T-cell (primary cell): ENCODE data around the gene FCSK. TPM values are rescaled to one million over a fixed set of nuclear protein-coding genes. Genes with fewer than 3 reads are reported as not detected.

ENCODE experiments used
- ATAC-seq, 4 experiments: fragments of 200-7000 bp in 3 of 4; fragments of 150-1000 bp in 1 of 4; cut with Tn5 transposase; replicated peaks in 1 of 4; 1 replicate in 3 of 4; 2 replicates in 1 of 4; pipeline ENCODE4 v1.10.0; 2021; ENCODE audit warnings: moderate library complexity in 3 of 4, mild to moderate bottlenecking in 2 of 4, moderate number of reproducible peaks in 1 of 4
- CTCF ChIA-PET, 2 donors: fragments of 300-600 bp; sonication (Branson Sonifier 250); formaldehyde crosslinking; loops; one replicate each; lab custom pipeline; 2022; ENCODE audit warnings: antibody characterized with exemption in 2 of 2; lab: Charles Lee
- POLR2A ChIA-PET, 2 donors: fragments of 300-600 bp; sonication (Branson Sonifier 250); formaldehyde crosslinking; loops; one replicate each; lab custom pipeline; 2022; ENCODE audit warnings: antibody characterized with exemption in 2 of 2; lab: Charles Lee
- DNase-seq, 35 experiments: peaks; one replicate each; pipeline versions ENCODE4 v3.0.0 to v3.0.0-alpha.2; 2013 to 2023
- H3K27ac ChIP-seq: one replicate; pipeline ENCODE4 v1.5.1; 2013; ENCODE audit warnings: low read length
- H3K27me3 ChIP-seq, 2 experiments: replicated peaks in 1 of 2; 1 replicate in 1 of 2; 2 replicates in 1 of 2; pipeline versions ENCODE4 v1.6.1 to v1.7.0; 2013; ENCODE audit warnings: low read length in 1 of 2, mixed read lengths in 1 of 2; ENCODE audit not compliant: control insufficient read depth in 2 of 2, insufficient read depth in 2 of 2; ENCODE audit errors: extremely low read depth in 1 of 2
- H3K36me3 ChIP-seq, 2 donors: 1 replicate in 1 of 2; 2 replicates in 1 of 2; pipeline versions ENCODE4 v1.6.1 to v1.7.0; 2013; ENCODE audit warnings: low read length in 1 of 2; ENCODE audit not compliant: control insufficient read depth in 2 of 2, insufficient read depth in 1 of 2; ENCODE audit errors: extremely low read depth in 1 of 2
- H3K4me1 ChIP-seq, 2 experiments: 1 replicate in 1 of 2; 2 replicates in 1 of 2; pipeline versions ENCODE4 v1.6.1 to v1.7.0; 2013; ENCODE audit warnings: low read length in 2 of 2, mixed read lengths in 1 of 2; ENCODE audit not compliant: insufficient read depth in 2 of 2, control insufficient read depth in 1 of 2; ENCODE audit errors: extremely low read depth in 1 of 2
- H3K4me3 ChIP-seq, 2 donors: 1 replicate in 1 of 2; 2 replicates in 1 of 2; pipeline versions ENCODE4 v1.5.1 to v1.7.0; 2013; ENCODE audit warnings: mild to moderate bottlenecking in 2 of 2, low read length in 1 of 2, moderate library complexity in 1 of 2; ENCODE audit not compliant: control insufficient read depth in 1 of 2; ENCODE audit errors: extremely low read depth in 1 of 2
- H3K9me3 ChIP-seq: 2 replicates; pipeline ENCODE4 v1.7.0; 2013
- H3K27ac Mint-ChIP-seq, 2 donors: one replicate each; pipeline ENCODE4 v1.8.0; 2020 to 2021; ENCODE audit warnings: mild to moderate bottlenecking in 2 of 2, mixed read lengths in 2 of 2
- H3K27me3 Mint-ChIP-seq, 2 donors: one replicate each; pipeline ENCODE4 v1.8.0; 2021 to 2022; ENCODE audit warnings: mixed read lengths in 2 of 2
- H3K36me3 Mint-ChIP-seq: one replicate; pipeline ENCODE4 v1.8.0; 2021; ENCODE audit warnings: mixed read lengths
- H3K4me1 Mint-ChIP-seq, 3 donors: one replicate each; pipeline ENCODE4 v1.8.0; 2020 to 2022; ENCODE audit warnings: mixed read lengths in 3 of 3, mild to moderate bottlenecking in 1 of 3
- H3K4me3 Mint-ChIP-seq, 3 donors: one replicate each; pipeline ENCODE4 v1.8.0; 2020 to 2022; ENCODE audit warnings: mild to moderate bottlenecking in 3 of 3, mixed read lengths in 3 of 3, moderate library complexity in 3 of 3
- H3K9me3 Mint-ChIP-seq, 3 donors: one replicate each; pipeline ENCODE4 v1.8.0; 2020 to 2022; ENCODE audit warnings: mixed read lengths in 3 of 3
- WGBS: methylation state at CpG from one replicate; pipeline ENCODE4 v1.1.5; 2013; ENCODE audit warnings: missing lambda C conversion rate; ENCODE audit not compliant: insufficient coverage; 5-methylcytosine and 5-hydroxymethylcytosine counted together
- total RNA-seq, 35 experiments: library from RNA in 6 of 35; stranded (reverse) in 6 of 35; fragments of 120-200 nt in 1 of 35; gene quantifications; one replicate each; pipeline versions ENCODE4 v1.2.1 to v1.2.4 and lab custom pipeline; 2013 to 2026

The FCSK gene
- total RNA-seq, 5 donors from 2014 or later (not counting 1 experiment from before 2014, with no cell fraction given) = 28.7 to 43.4 (median 37.9) TPM

GRCh38 chr16:70529051-70529777 lies 74.8 kb downstream of the FCSK start:
- H3K27ac Mint-ChIP-seq = peak overlapping the region; percentile 34 to 36
- peaks cover 60 to 64% (median 63%) of the 10 kb centered on the region in 3 donors for H3K4me1 Mint-ChIP-seq
- no peaks in the 10 kb centered on the region for H3K9me3 ChIP-seq
- no peaks in the 10 kb centered on the region for H3K27me3 ChIP-seq
- H3K4me3 ChIP-seq = no peak overlapping the region
- POLR2A ChIA-PET = interaction anchor here in 1 of 2 donors (0.7 kb wide), 1 partner anchor 32 kb away, joined by 9 read pairs; no protein-coding TSS in a partner anchor
- H3K36me3 Mint-ChIP-seq = peaks cover 52% of the 10 kb centered on the region
- no peak for ATAC-seq
- H3K9me3 Mint-ChIP-seq = no peaks in the 10 kb centered on the region
- no peak overlapping the region for H3K27ac ChIP-seq
- 92% methylated on average over 6 of the region's 8 CpGs for WGBS
- peak in 2 of 35 experiments; percentile 11 to 55 for DNase-seq
- H3K4me1 ChIP-seq = peaks cover 15 to 46% of the 10 kb centered on the region in 2 experiments
- H3K4me3 Mint-ChIP-seq = peak overlapping the region in 2 of 3 donors; percentile 4 to 41
- CTCF ChIA-PET = no interaction called here
- H3K36me3 ChIP-seq = peaks cover 4 to 74% of the 10 kb centered on the region in 2 donors
- H3K27me3 Mint-ChIP-seq = no peaks in the 10 kb centered on the region

Other genes starting within 250 kb of the FCSK start
- gene EXOSC6, start 202.7 kb upstream of the FCSK start, total RNA-seq = 10 to 100 TPM; 32.0 to 35.7 (median 35.4) TPM
- gene AARS1, start 165.1 kb upstream of the FCSK start, total RNA-seq = 100 to 1,000 TPM in 3 of 5 donors, 10 to 100 TPM in 2; 23.6 to 131 (median 117) TPM
- gene DDX19B, start 155.4 kb upstream of the FCSK start, total RNA-seq = 10 to 100 TPM; 26.4 to 37.4 (median 33.2) TPM
- 10 to 100 TPM; 41.8 to 56.4 (median 49.4) TPM for gene DDX19A, start 107.7 kb upstream of the FCSK start, total RNA-seq
- 10 to 100 TPM; 18.9 to 35.1 (median 30.2) TPM for gene ST3GAL2, start 15.5 kb upstream of the FCSK start, total RNA-seq
- 10 to 100 TPM; 49.5 to 70.6 (median 60.6) TPM for gene COG4, start 69.0 kb downstream of the FCSK start, total RNA-seq
- 100 to 1,000 TPM; 202 to 291 (median 264) TPM for gene SF3B3, start 69.2 kb downstream of the FCSK start, total RNA-seq
- under 1 TPM in 3 of 5 donors, not detected in 2; 0.20 to 0.53 (median 0.45) TPM for gene IL34, start 192.0 kb downstream of the FCSK start, total RNA-seq
- gene MTSS2, start 231.5 kb downstream of the FCSK start, total RNA-seq = 1 to 10 TPM; 2.2 to 7.1 (median 5.1) TPM